GOT3 (cell line): ENCODE data around the gene PLXNA4.

ENCODE experiments used
- DNase-seq: peaks from one replicate; lab custom pipeline; 2025; ENCODE audit warnings: mixed read lengths; lab: John Stamatoyannopoulos, UW

The PLXNA4 gene

GRCh38 chr7:132080967-132081668, 495.2 kb downstream of the PLXNA4 start:
- DNase-seq = no peak

- DNase-seq = no peak
Observed at GRCh38 chr7:132080467-132080866, 495.8 kb downstream of the PLXNA4 start.

GRCh38 chr7:132078891-132079735, 497.2 kb downstream of the PLXNA4 start:
- no peak for DNase-seq

GRCh38 chr7:132077971-132078685, 498.1 kb downstream of the PLXNA4 start:
- DNase-seq = no peak

- no peak for DNase-seq
Observed at GRCh38 chr7:132076301-132077035, 499.8 kb downstream of the PLXNA4 start.

GRCh38 chr7:132075515-132075914, 500.8 kb downstream of the PLXNA4 start:
- DNase-seq = no peak

- no peak for DNase-seq
Observed at GRCh38 chr7:132073920-132074589, 502.2 kb downstream of the PLXNA4 start.
